ENCODE data around the gene OR9A2. TPM values are rescaled to one million over a fixed set of nuclear protein-coding genes. Genes with fewer than 3 reads are reported as not detected.

The OR9A2 gene
- total RNA-seq, 1 experiment from 2014 or later = not detected

DNA sequence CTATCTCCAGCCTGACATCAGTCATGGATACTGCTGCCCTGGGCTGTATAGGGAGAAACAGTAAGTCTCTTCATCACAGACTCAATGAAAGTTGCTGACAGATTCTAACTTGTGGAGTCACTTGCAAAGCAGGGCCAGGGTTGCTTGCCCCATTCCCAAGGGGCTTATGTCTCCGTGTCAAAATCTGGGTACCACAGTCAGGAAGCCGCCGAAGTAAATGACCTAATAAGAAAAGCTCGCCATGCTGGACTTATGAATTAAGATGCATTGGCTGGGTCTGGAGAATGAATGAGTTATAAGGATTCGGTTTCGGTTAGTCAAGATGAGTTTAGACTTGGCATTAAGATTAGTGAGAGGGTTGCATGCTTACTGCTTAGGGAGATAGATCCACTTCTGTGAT is 14.4 kb upstream of the OR9A2 start:
- BruUV-seq (replicated peaks) = no TSS peak
- Histone ChIP-seq H3K27me3 (ENCODE audit: insufficient read depth, low read length) (peaks cover 6% of the 10 kb centered on the region; the same call in 1 of the 2 replicates), H3K79me2 (ENCODE audit: insufficient read depth, low read length) (no peaks in the 10 kb centered on the region), H3K4me3 (replicated peaks in 1 of 2; ENCODE audit: low read depth in 1 of 2, low read length in 2 of 2) (no peak overlapping the region), H3K9me2 (ENCODE audit: insufficient read depth) (no peaks in the 10 kb centered on the region), H3K27ac (ENCODE audit: low read depth, low read length) (no peak overlapping the region), H3K4me1 (ENCODE audit: control insufficient read depth in 1 of 2, insufficient read depth in 2 of 2, low read length in 2 of 2) (no peaks in the 10 kb centered on the region), H3K36me3 (ENCODE audit: control insufficient read depth in 1 of 2, insufficient read depth in 2 of 2, low read length in 2 of 2) (no peaks in the 10 kb centered on the region), H3K9me3 (ENCODE audit: control insufficient read depth in 1 of 2, insufficient read depth in 1 of 2, low read depth in 1 of 2, low read length in 2 of 2) (no peaks in the 10 kb centered on the region), H4K20me1 (ENCODE audit: insufficient read depth) (no peaks in the 10 kb centered on the region), H3K4me2 (ENCODE audit: low read length) (no peak overlapping the region), H2AFZ (ENCODE audit: low read depth, low read length, poor library complexity, severe bottlenecking) (no peak overlapping the region), H3K9ac (ENCODE audit: low read length) (no peak overlapping the region)
- TF ChIP-seq SRF (IDR thresholded peaks at IDR 0.05; ENCODE audit: low read depth) = no peak
- TF ChIP-seq POLR2A (IDR thresholded peaks at IDR 0.05; ENCODE audit: borderline replicate concordance, extremely low read depth, insufficient read depth, insufficient read length) = no peak
- TF ChIP-seq TCF7L2 (IDR thresholded peaks at IDR 0.05; ENCODE audit: borderline replicate concordance, extremely low read depth, insufficient read depth, insufficient read length) = no peak
- no peak for TF ChIP-seq JUND (IDR thresholded peaks at IDR 0.05)
- no peak for TF ChIP-seq CTCF (IDR thresholded peaks at IDR 0.05 in 2 of 3, conservative IDR thresholded peaks at IDR 0.05 in 1 of 3; ENCODE audit: borderline replicate concordance in 1 of 3, insufficient read depth in 1 of 3, low read depth in 2 of 3, low read length in 2 of 3)
- no peak for TF ChIP-seq CBX3 (IDR thresholded peaks at IDR 0.05; ENCODE audit: low read depth)
- no peak for TF ChIP-seq EGR1 (IDR thresholded peaks at IDR 0.05; ENCODE audit: low read depth)
- no peak for TF ChIP-seq ZNF274 (IDR thresholded peaks at IDR 0.05; ENCODE audit: low read depth, low read length)
- TF ChIP-seq POLR2AphosphoS5 (IDR thresholded peaks at IDR 0.05; ENCODE audit: low read depth, low read length) = no peak
- no peak for TF ChIP-seq RAD21 (IDR thresholded peaks at IDR 0.05; ENCODE audit: low read depth)
- TF ChIP-seq, protein P1, sequence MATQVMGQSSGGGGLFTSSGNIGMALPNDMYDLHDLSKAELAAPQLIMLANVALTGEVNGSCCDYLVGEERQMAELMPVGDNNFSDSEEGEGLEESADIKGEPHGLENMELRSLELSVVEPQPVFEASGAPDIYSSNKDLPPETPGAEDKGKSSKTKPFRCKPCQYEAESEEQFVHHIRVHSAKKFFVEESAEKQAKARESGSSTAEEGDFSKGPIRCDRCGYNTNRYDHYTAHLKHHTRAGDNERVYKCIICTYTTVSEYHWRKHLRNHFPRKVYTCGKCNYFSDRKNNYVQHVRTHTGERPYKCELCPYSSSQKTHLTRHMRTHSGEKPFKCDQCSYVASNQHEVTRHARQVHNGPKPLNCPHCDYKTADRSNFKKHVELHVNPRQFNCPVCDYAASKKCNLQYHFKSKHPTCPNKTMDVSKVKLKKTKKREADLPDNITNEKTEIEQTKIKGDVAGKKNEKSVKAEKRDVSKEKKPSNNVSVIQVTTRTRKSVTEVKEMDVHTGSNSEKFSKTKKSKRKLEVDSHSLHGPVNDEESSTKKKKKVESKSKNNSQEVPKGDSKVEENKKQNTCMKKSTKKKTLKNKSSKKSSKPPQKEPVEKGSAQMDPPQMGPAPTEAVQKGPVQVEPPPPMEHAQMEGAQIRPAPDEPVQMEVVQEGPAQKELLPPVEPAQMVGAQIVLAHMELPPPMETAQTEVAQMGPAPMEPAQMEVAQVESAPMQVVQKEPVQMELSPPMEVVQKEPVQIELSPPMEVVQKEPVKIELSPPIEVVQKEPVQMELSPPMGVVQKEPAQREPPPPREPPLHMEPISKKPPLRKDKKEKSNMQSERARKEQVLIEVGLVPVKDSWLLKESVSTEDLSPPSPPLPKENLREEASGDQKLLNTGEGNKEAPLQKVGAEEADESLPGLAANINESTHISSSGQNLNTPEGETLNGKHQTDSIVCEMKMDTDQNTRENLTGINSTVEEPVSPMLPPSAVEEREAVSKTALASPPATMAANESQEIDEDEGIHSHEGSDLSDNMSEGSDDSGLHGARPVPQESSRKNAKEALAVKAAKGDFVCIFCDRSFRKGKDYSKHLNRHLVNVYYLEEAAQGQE (IDR thresholded peaks at IDR 0.05; ENCODE audit: low read depth) = no peak
- ChIA-PET CTCF (no interaction called here), RAD21 (ENCODE audit: low non-redundant PET in 1 of 2, low total read pairs in 2 of 2, uncharacterized antibody in 2 of 2, unreplicated experiment in 2 of 2) (no interaction called here), POLR2A (no interaction called here)
- DNase-seq (ENCODE audit: low read depth, low spot score) = no peak
- intact Hi-C loops (cut with micrococcal nuclease) = no loop called here
- no peak for ATAC-seq
